Mucosa of descending colon (tissue), 3 donors: ENCODE measurements around the gene IHH. TPM values are rescaled to one million over a fixed set of nuclear protein-coding genes. Genes with fewer than 3 reads are reported as not detected.

ENCODE experiments used
- ATAC-seq: fragments of 200-7000 bp; cut with Tn5 transposase; one replicate; pipeline ENCODE4 v1.9.1; 2020; ENCODE audit warnings: mild to moderate bottlenecking, moderate library complexity
- DNase-seq, 3 donors: peaks; one replicate each; pipeline ENCODE4 v3.0.0-alpha.2; 2020
- H3K36me3 ChIP-seq: fragments of 200-600 bp; one replicate; pipeline ENCODE4 v1.8.0; 2021; ENCODE audit warnings: low read depth, mild to moderate bottlenecking
- H3K4me1 ChIP-seq: fragments of 200-600 bp; one replicate; pipeline ENCODE4 v1.8.0; 2021; ENCODE audit warnings: low read depth, mild to moderate bottlenecking
- H3K4me3 ChIP-seq: fragments of 200-600 bp; one replicate; pipeline ENCODE4 v1.8.0; 2021; ENCODE audit warnings: mild to moderate bottlenecking
- H3K9me3 ChIP-seq: fragments of 200-600 bp; one replicate; pipeline ENCODE4 v1.8.0; 2021; ENCODE audit warnings: mild to moderate bottlenecking
- CTCF ChIP-seq: fragments of 200-600 bp; IDR thresholded peaks from one replicate; pipeline ENCODE4 v1.8.0; 2022; ENCODE audit warnings: antibody characterized with exemption, mild to moderate bottlenecking
- intact Hi-C, 2 donors: fragments of 100-400 bp; cut with DNase I in 1 of 2; cut with micrococcal nuclease in 1 of 2; formaldehyde crosslinking; loops; one replicate each; pipeline versions ENCODE4 v1.11.0 to v1.11.1; 2022; cut with DNase I, micrococcal nuclease
- total RNA-seq, 3 donors: library from RNA; stranded (reverse); fragmentation: NEBNext Ultra II Directional in 2 of 3; extraction: Animal tissue kit (Norgen Biotek cat#: 25700) in 2 of 3; gene quantifications; one replicate each; pipeline versions ENCODE4 v1.2.1 to v1.2.4, GENCODE V29; 2021 to 2023
- donor health status: DM: no; HTN: no; CAD: no; lungs with moderate emphysema.
- donor health status: DM: no; HTN: no; CAD: no.
- donor health status: DM: no; HTN: yes; CAD: no.

The IHH gene
- total RNA-seq, 3 donors from 2014 or later, result 31.0 to 91.2 (median 57.6) TPM

DNA sequence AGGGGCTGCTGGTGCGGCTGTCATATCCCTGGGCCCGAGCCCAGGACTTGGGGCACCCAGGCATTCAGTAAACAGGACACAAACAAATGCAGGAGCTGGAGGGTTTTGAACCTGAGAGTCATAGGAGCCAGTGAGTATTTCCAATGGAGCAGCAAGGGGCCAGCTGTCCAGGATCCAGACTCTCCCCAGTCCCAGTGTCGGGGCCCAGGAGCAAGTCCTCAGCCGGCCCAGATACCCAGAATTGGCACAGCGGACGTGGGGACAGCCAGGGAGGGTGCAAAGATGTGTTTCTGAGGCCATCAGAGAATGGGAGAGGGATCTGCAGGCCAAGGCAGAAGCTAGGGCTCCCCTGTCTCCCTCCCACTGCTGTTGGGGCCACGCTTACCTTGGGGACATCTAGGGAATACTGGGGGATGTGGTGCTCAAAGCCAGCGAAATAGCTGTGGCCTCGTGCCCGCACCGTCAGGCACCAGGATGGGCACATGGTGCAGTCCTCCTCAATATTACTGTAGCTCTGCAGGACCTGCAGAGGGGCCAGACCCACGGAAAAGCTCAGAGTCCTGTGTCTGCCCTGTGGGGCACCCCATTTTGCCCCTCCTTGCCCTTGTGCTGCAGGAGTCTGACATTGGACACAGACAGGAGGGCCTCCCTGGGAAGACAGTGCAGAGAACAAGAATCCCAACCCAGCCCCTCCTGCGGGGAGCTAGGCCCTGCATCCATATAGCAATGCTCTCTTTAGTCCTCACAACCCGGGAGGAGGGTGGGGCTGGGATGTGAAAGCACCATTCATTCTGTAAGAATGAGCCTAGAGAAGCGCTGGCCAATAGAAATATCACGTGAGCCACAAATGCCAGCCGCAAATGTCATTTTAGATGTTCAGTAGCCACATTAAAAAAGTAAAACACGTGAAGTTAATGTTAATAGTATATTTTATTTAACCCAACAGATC is 34.8 kb downstream of the IHH start:
- TF ChIP-seq CTCF, result no peak
- H3K36me3 ChIP-seq, result no peaks in the 10 kb centered on the region
- H3K9me3 ChIP-seq, result no peaks in the 10 kb centered on the region
- DNase-seq (no peak), ATAC-seq (no peak)
- no peak overlapping the region for H3K4me3 ChIP-seq
- intact Hi-C loops, result no loop called here
- H3K4me1 ChIP-seq, result no peaks in the 10 kb centered on the region

- H3K4me3 ChIP-seq, result no peak overlapping the region
- no peaks in the 10 kb centered on the region for H3K36me3 ChIP-seq
- H3K9me3 ChIP-seq, result no peaks in the 10 kb centered on the region
- no peak for TF ChIP-seq CTCF
- intact Hi-C loops, result no loop called here
- no peak for ATAC-seq
- DNase-seq, result no peak
- no peaks in the 10 kb centered on the region for H3K4me1 ChIP-seq
Observed at GRCh38 chr2:219024059-219024458, 36.7 kb downstream of the IHH start.

GRCh38 chr2:219023045-219023605 is 37.6 kb downstream of the IHH start:
- no peak for DNase-seq
- intact Hi-C loops, result no loop called here
- no peak for ATAC-seq

GRCh38 chr2:219022616-219023015 is 38.1 kb downstream of the IHH start:
- ATAC-seq, result no peak
- DNase-seq, result peak in 1 of 3 donors; percentile 3
- H3K9me3 ChIP-seq, result no peaks in the 10 kb centered on the region
- no peaks in the 10 kb centered on the region for H3K4me1 ChIP-seq
- H3K36me3 ChIP-seq, result no peaks in the 10 kb centered on the region
- H3K4me3 ChIP-seq, result no peak overlapping the region
- TF ChIP-seq CTCF, result no peak
- intact Hi-C loops, result no loop called here

More at GRCh38 chr2:219023045-219023605, 37.6 kb downstream of the IHH start:
- TF ChIP-seq CTCF, result no peak
- no peaks in the 10 kb centered on the region for H3K9me3 ChIP-seq
- no peaks in the 10 kb centered on the region for H3K4me1 ChIP-seq
- H3K4me3 ChIP-seq, result no peak overlapping the region
- no peaks in the 10 kb centered on the region for H3K36me3 ChIP-seq

- no peak for TF ChIP-seq CTCF
- Histone ChIP-seq H3K36me3 (no peaks in the 10 kb centered on the region), H3K4me3 (no peak overlapping the region), H3K4me1 (no peaks in the 10 kb centered on the region), H3K9me3 (no peaks in the 10 kb centered on the region)
- ATAC-seq, result no peak
- intact Hi-C loops, result no loop called here
- DNase-seq, result peak in 1 of 3 donors; percentile 35
Observed at GRCh38 chr2:219022041-219022440, 38.7 kb downstream of the IHH start.
